Neural progenitor cell (in vitro differentiated cells): ENCODE measurements around the gene DOCK10. TPM values are rescaled to one million over a fixed set of nuclear protein-coding genes. Genes with fewer than 3 reads are reported as not detected.

Experiments
- DNase-seq: peaks from one replicate; pipeline ENCODE4 v3.0.0-alpha.2; 2016; ENCODE audit warnings: low spot score
- H2AFZ ChIP-seq: fragments of 200-600 bp; sonication (generic); replicated peaks from 2 replicates; pipeline ENCODE4 v1.6.1; 2016; ENCODE audit warnings: antibody characterized with exemption
- H3F3A ChIP-seq: fragments of 200-600 bp; sonication (generic); 2 replicates; pipeline ENCODE4 v1.6.1; 2016; ENCODE audit warnings: antibody characterized with exemption, low read depth
- H3K27ac ChIP-seq: fragments of 200-600 bp; sonication (generic); 2 replicates; pipeline ENCODE4 v1.5.1; 2016; ENCODE audit warnings: mild to moderate bottlenecking
- H3K27me3 ChIP-seq: fragments of 200-600 bp; sonication (generic); 2 replicates; pipeline ENCODE4 v1.6.1; 2016; ENCODE audit warnings: mild to moderate bottlenecking, moderate library complexity
- H3K36me3 ChIP-seq: fragments of 200-600 bp; sonication (generic); 2 replicates; pipeline ENCODE4 v1.5.1; 2016
- H3K4me1 ChIP-seq: fragments of 200-600 bp; sonication (generic); 2 replicates; pipeline ENCODE4 v1.6.1; 2016; ENCODE audit warnings: mixed run types
- H3K4me2 ChIP-seq: fragments of 200-600 bp; sonication (generic); 2 replicates; pipeline ENCODE4 v1.6.1; 2016
- H3K4me3 ChIP-seq: fragments of 200-600 bp; sonication (generic); 2 replicates; pipeline ENCODE4 v1.5.1; 2016
- H3K79me2 ChIP-seq: fragments of 200-600 bp; sonication (generic); 2 replicates; pipeline ENCODE4 v1.6.1; 2016; ENCODE audit warnings: low read depth
- H3K9ac ChIP-seq: fragments of 200-600 bp; sonication (generic); 2 replicates; pipeline ENCODE4 v1.6.1; 2016
- H3K9me3 ChIP-seq: fragments of 200-600 bp; sonication (generic); 2 replicates; pipeline ENCODE4 v1.5.1; 2016; ENCODE audit warnings: low read depth
- H4K20me1 ChIP-seq: fragments of 200-600 bp; sonication (generic); 2 replicates; pipeline ENCODE4 v1.6.1; 2016; ENCODE audit warnings: low read depth
- H3K27ac Mint-ChIP-seq: 3 replicates; pipeline ENCODE4 v1.8.0; 2021; ENCODE audit warnings: mixed read lengths
- H3K27me3 Mint-ChIP-seq: 2 replicates; pipeline ENCODE4 v1.8.0; 2022; ENCODE audit warnings: low read depth, mild to moderate bottlenecking, inconsistent platforms, moderate library complexity, mixed read lengths; ENCODE audit not compliant: insufficient read depth
- H3K36me3 Mint-ChIP-seq: 3 replicates; pipeline ENCODE4 v1.8.0; 2021; ENCODE audit warnings: mixed read lengths
- H3K4me1 Mint-ChIP-seq: 3 replicates; pipeline ENCODE4 v1.8.0; 2021; ENCODE audit warnings: mixed read lengths
- H3K4me3 Mint-ChIP-seq: 3 replicates; pipeline ENCODE4 v1.8.0; 2021; ENCODE audit warnings: mild to moderate bottlenecking, moderate library complexity, mixed read lengths
- H3K9me3 Mint-ChIP-seq: 3 replicates; pipeline ENCODE4 v1.8.0; 2020; ENCODE audit warnings: mixed read lengths
- EZH2 ChIP-seq: fragments of 200-600 bp; sonication (generic); IDR thresholded peaks from 2 replicates; pipeline ENCODE4 v1.6.1; 2017; ENCODE audit warnings: antibody characterized with exemption, mild to moderate bottlenecking, moderate library complexity
- EZH2phosphoT487 ChIP-seq: fragments of 200-600 bp; sonication (generic); IDR thresholded peaks from 2 replicates; pipeline ENCODE4 v1.6.1; 2017; ENCODE audit warnings: antibody characterized with exemption
- total RNA-seq: library from RNA; depleted of rRNA; stranded (reverse); fragments of >200 nt; gene quantifications from 2 replicates; pipeline ENCODE4 v1.2.3, GENCODE V29; 2015; ENCODE audit warnings: low replicate concordance
- TF ChIP-seq, protein P1 (sequence below): fragments of 200-600 bp; sonication (generic); IDR thresholded peaks from 2 replicates; pipeline ENCODE4 v1.5.1; 2017; ENCODE audit warnings: antibody characterized with exemption, mild to moderate bottlenecking

The DOCK10 gene
- total RNA-seq, 1 donor from 2014 or later = 1.1 TPM

- no peaks in the 10 kb centered on the region for H4K20me1 ChIP-seq
- no peak for DNase-seq
- H3K27me3 Mint-ChIP-seq = no peaks in the 10 kb centered on the region
- no peaks in the 10 kb centered on the region for H3K9me3 Mint-ChIP-seq
- H3K27me3 ChIP-seq = no peaks in the 10 kb centered on the region
- H3F3A ChIP-seq = no peaks in the 10 kb centered on the region
- no peak for TF ChIP-seq EZH2
- TF ChIP-seq, protein P1, sequence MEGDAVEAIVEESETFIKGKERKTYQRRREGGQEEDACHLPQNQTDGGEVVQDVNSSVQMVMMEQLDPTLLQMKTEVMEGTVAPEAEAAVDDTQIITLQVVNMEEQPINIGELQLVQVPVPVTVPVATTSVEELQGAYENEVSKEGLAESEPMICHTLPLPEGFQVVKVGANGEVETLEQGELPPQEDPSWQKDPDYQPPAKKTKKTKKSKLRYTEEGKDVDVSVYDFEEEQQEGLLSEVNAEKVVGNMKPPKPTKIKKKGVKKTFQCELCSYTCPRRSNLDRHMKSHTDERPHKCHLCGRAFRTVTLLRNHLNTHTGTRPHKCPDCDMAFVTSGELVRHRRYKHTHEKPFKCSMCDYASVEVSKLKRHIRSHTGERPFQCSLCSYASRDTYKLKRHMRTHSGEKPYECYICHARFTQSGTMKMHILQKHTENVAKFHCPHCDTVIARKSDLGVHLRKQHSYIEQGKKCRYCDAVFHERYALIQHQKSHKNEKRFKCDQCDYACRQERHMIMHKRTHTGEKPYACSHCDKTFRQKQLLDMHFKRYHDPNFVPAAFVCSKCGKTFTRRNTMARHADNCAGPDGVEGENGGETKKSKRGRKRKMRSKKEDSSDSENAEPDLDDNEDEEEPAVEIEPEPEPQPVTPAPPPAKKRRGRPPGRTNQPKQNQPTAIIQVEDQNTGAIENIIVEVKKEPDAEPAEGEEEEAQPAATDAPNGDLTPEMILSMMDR = no peak
- TF ChIP-seq EZH2phosphoT487 = no peak
- H3K4me1 ChIP-seq = no peaks in the 10 kb centered on the region
- H3K9ac ChIP-seq = no peak overlapping the region
- H3K4me3 Mint-ChIP-seq = no peak overlapping the region
- no peaks in the 10 kb centered on the region for H3K9me3 ChIP-seq
- peaks cover 5% of the 10 kb centered on the region for H3K4me1 Mint-ChIP-seq
- no peak overlapping the region for H3K27ac Mint-ChIP-seq
- H3K79me2 ChIP-seq = no peaks in the 10 kb centered on the region
- no peak overlapping the region for H3K4me2 ChIP-seq
- H2AFZ ChIP-seq = no peak overlapping the region
- H3K36me3 Mint-ChIP-seq = peaks cover 6% of the 10 kb centered on the region
- H3K36me3 ChIP-seq = no peaks in the 10 kb centered on the region
- H3K27ac ChIP-seq = no peak overlapping the region
- no peak overlapping the region for H3K4me3 ChIP-seq
Observed at GRCh38 chr2:224875841-224876240, 166.4 kb downstream of the DOCK10 start.

GRCh38 chr2:224875153-224875552 is 167.1 kb downstream of the DOCK10 start:
- no peaks in the 10 kb centered on the region for H4K20me1 ChIP-seq
- Mint-ChIP-seq H3K27me3 (no peaks in the 10 kb centered on the region), H3K4me1 (peaks cover 5% of the 10 kb centered on the region), H3K36me3 (peaks cover 9% of the 10 kb centered on the region), H3K4me3 (no peak overlapping the region), H3K9me3 (peaks cover 2% of the 10 kb centered on the region), H3K27ac (no peak overlapping the region)
- no peaks in the 10 kb centered on the region for H3K4me1 ChIP-seq
- H3K27ac ChIP-seq = no peak overlapping the region
- H3K27me3 ChIP-seq = no peaks in the 10 kb centered on the region
- H3K36me3 ChIP-seq = no peaks in the 10 kb centered on the region
- no peak for DNase-seq
- no peak overlapping the region for H3K4me3 ChIP-seq
- H2AFZ ChIP-seq = no peak overlapping the region
- no peak overlapping the region for H3K4me2 ChIP-seq
- H3F3A ChIP-seq = no peaks in the 10 kb centered on the region
- no peaks in the 10 kb centered on the region for H3K9me3 ChIP-seq
- H3K79me2 ChIP-seq = no peaks in the 10 kb centered on the region
- no peak for TF ChIP-seq EZH2phosphoT487
- TF ChIP-seq, protein P1 = no peak
- TF ChIP-seq EZH2 = no peak
- H3K9ac ChIP-seq = no peak overlapping the region

- Histone ChIP-seq H3K4me3 (no peak overlapping the region), H3K4me1 (no peaks in the 10 kb centered on the region), H2AFZ (no peak overlapping the region), H4K20me1 (no peaks in the 10 kb centered on the region), H3K36me3 (no peaks in the 10 kb centered on the region), H3K4me2 (no peak overlapping the region), H3K79me2 (no peaks in the 10 kb centered on the region), H3K27ac (no peak overlapping the region), H3K27me3 (no peaks in the 10 kb centered on the region), H3F3A (no peaks in the 10 kb centered on the region), H3K9me3 (no peaks in the 10 kb centered on the region), H3K9ac (no peak overlapping the region)
- H3K4me3 Mint-ChIP-seq = no peak overlapping the region
- no peak overlapping the region for H3K27ac Mint-ChIP-seq
- no peak for DNase-seq
- H3K9me3 Mint-ChIP-seq = peaks cover 2% of the 10 kb centered on the region
- H3K4me1 Mint-ChIP-seq = peaks cover 5% of the 10 kb centered on the region
- TF ChIP-seq EZH2phosphoT487 = no peak
- TF ChIP-seq, protein P1 = no peak
- no peak for TF ChIP-seq EZH2
- no peaks in the 10 kb centered on the region for H3K27me3 Mint-ChIP-seq
- peaks cover 9% of the 10 kb centered on the region for H3K36me3 Mint-ChIP-seq
Observed at GRCh38 chr2:224871813-224872212, 170.5 kb downstream of the DOCK10 start.
